H1 (cell line): ENCODE results near the gene HIBADH. TPM values are rescaled to one million over a fixed set of nuclear protein-coding genes. Genes with fewer than 3 reads are reported as not detected.

Experiments used
- CTCF ChIA-PET: fragments of 300-600 bp; sonication (Branson Sonifier 250); formaldehyde crosslinking; loops from one replicate; lab custom pipeline; 2021; ENCODE audit not compliant: partially characterized antibody; lab: Charles Lee
- POLR2A ChIA-PET: fragments of 300-600 bp; sonication (Branson Sonifier 250); formaldehyde crosslinking; loops from one replicate; lab custom pipeline; 2021; ENCODE audit warnings: inconsistent platforms; ENCODE audit not compliant: partially characterized antibody; lab: Charles Lee
- DNase-seq, 2 experiments: peaks; one replicate each; pipeline versions ENCODE4 v3.0.0 to v3.0.0-alpha.2; 2010 to 2022; ENCODE audit warnings: low spot score in 2 of 2, low read depth in 1 of 2, mixed read lengths in 1 of 2
- FAIRE-seq: peaks from 2 replicates; lab custom pipeline; 2011; peaks lifted over from hg19 to GRCh38; lab: Jason Lieb, UNC
- H2AFZ ChIP-seq: 2 replicates; pipeline ENCODE4 v1.8.1; 2012; ENCODE audit warnings: low read length, inconsistent platforms
- H2AK5ac ChIP-seq: 2 replicates; pipeline ENCODE4 v1.6.1; 2013; ENCODE audit warnings: low read depth, low read length
- H2BK120ac ChIP-seq: replicated peaks from 2 replicates; pipeline ENCODE3; 2013; ENCODE audit warnings: low read depth, low read length, inconsistent platforms
- H2BK12ac ChIP-seq: 2 replicates; pipeline ENCODE4 v1.6.1; 2013; ENCODE audit warnings: low read depth, low read length
- H2BK15ac ChIP-seq: 2 replicates; pipeline ENCODE4 v1.6.1; 2013; ENCODE audit warnings: low read length
- H2BK20ac ChIP-seq: 2 replicates; pipeline ENCODE4 v1.6.1; 2013; ENCODE audit warnings: low read length
- H2BK5ac ChIP-seq: 2 replicates; pipeline ENCODE4 v1.6.1; 2013; ENCODE audit warnings: low read depth, low read length
- H3K14ac ChIP-seq: 2 replicates; pipeline ENCODE4 v1.6.1; 2013; ENCODE audit warnings: inconsistent platforms; ENCODE audit not compliant: insufficient read length
- H3K18ac ChIP-seq: 2 replicates; pipeline ENCODE4 v1.6.1; 2013; ENCODE audit warnings: low read length; ENCODE audit errors: extremely low read depth
- H3K23ac ChIP-seq: 2 replicates; pipeline ENCODE4 v1.6.1; 2013; ENCODE audit warnings: inconsistent platforms; ENCODE audit not compliant: insufficient read length
- H3K23me2 ChIP-seq: 2 replicates; pipeline ENCODE4 v1.6.1; 2013; ENCODE audit warnings: low read depth, low read length
- H3K27ac ChIP-seq: 2 replicates; pipeline ENCODE4 v1.6.1; 2011; ENCODE audit warnings: low read depth, low read length, inconsistent platforms
- H3K27me3 ChIP-seq, 4 experiments: replicated peaks in 1 of 4; 1 replicate in 1 of 4; 2 replicates in 3 of 4; pipeline versions ENCODE4 v1.6.1 to v1.8.1; 2011 to 2013; ENCODE audit warnings: low read length in 3 of 4, mild to moderate bottlenecking in 3 of 4, inconsistent platforms in 2 of 4, mixed read lengths in 2 of 4, moderate library complexity in 1 of 4; ENCODE audit not compliant: control insufficient read depth in 3 of 4, insufficient read depth in 3 of 4; ENCODE audit errors: extremely low read depth in 1 of 4
- H3K36me3 ChIP-seq, 4 experiments: 2 replicates each; pipeline versions ENCODE4 v1.6.1 to v1.8.1; 2011 to 2013; ENCODE audit warnings: mild to moderate bottlenecking in 4 of 4, low read length in 3 of 4, moderate library complexity in 2 of 4, control low read depth in 1 of 4, inconsistent platforms in 1 of 4; ENCODE audit not compliant: insufficient read depth in 4 of 4, control insufficient read depth in 2 of 4
- H3K4ac ChIP-seq: replicated peaks from 2 replicates; pipeline ENCODE3; 2013; ENCODE audit warnings: low read length, low read depth, mixed read lengths, inconsistent platforms; ENCODE audit not compliant: insufficient read length
- H3K4me1 ChIP-seq, 4 experiments: replicated peaks in 1 of 4; 1 replicate in 1 of 4; 2 replicates in 3 of 4; pipeline versions ENCODE4 v1.6.1 to v1.8.1; 2011 to 2013; ENCODE audit warnings: low read length in 3 of 4, inconsistent platforms in 2 of 4, mixed read lengths in 1 of 4; ENCODE audit not compliant: insufficient read depth in 4 of 4, control insufficient read depth in 3 of 4
- H3K4me2 ChIP-seq, 2 experiments: 2 replicates each; pipeline versions ENCODE4 v1.6.1 to v1.8.1; 2011 to 2013; ENCODE audit warnings: low read depth in 2 of 2, low read length in 2 of 2, control low read depth in 1 of 2, inconsistent platforms in 1 of 2, mild to moderate bottlenecking in 1 of 2; ENCODE audit not compliant: insufficient read depth in 1 of 2
- H3K4me3 ChIP-seq, 4 experiments: fragments of 200-600, 300-600 bp in 1 of 4; sonication (generic), shearing (Covaris generic), sonication (Bioruptor Twin) in 1 of 4; 2 replicates each; pipeline versions ENCODE4 v1.5.1 to v1.8.1; 2011 to 2016; ENCODE audit warnings: low read length in 4 of 4, low read depth in 3 of 4, control low read depth in 2 of 4, inconsistent platforms in 2 of 4, mild to moderate bottlenecking in 2 of 4, mixed read lengths in 1 of 4, moderate library complexity in 1 of 4; ENCODE audit not compliant: insufficient read depth in 2 of 4; ENCODE audit errors: extremely low read depth in 1 of 4
- H3K56ac ChIP-seq: replicated peaks from 2 replicates; pipeline ENCODE3; 2013; ENCODE audit warnings: low read depth, mild to moderate bottlenecking, mixed read lengths, low read length, inconsistent platforms; ENCODE audit not compliant: insufficient read length
- H3K79me1 ChIP-seq: 2 replicates; pipeline ENCODE4 v1.6.1; 2013; ENCODE audit warnings: low read depth, low read length, control low read depth
- H3K79me2 ChIP-seq, 2 experiments: 2 replicates each; pipeline versions ENCODE4 v1.6.1 to v1.8.1; 2012 to 2013; ENCODE audit warnings: low read length in 2 of 2, mild to moderate bottlenecking in 2 of 2, inconsistent platforms in 1 of 2; ENCODE audit not compliant: insufficient read depth in 2 of 2, control insufficient read depth in 1 of 2
- H3K9ac ChIP-seq, 4 experiments: replicated peaks in 1 of 4; 1 replicate in 1 of 4; 2 replicates in 3 of 4; pipeline versions ENCODE4 v1.6.1 to v1.8.1; 2011 to 2013; ENCODE audit warnings: low read depth in 3 of 4, low read length in 3 of 4, control low read depth in 2 of 4, mild to moderate bottlenecking in 2 of 4, moderate library complexity in 2 of 4, inconsistent platforms in 1 of 4; ENCODE audit errors: extremely low read depth in 1 of 4
- H3K9me3 ChIP-seq, 2 experiments: 2 replicates each; pipeline versions ENCODE4 v1.6.1 to v1.8.1; 2012 to 2013; ENCODE audit warnings: mild to moderate bottlenecking in 2 of 2, moderate library complexity in 2 of 2, control low read depth in 1 of 2, inconsistent platforms in 1 of 2, low read depth in 1 of 2, low read length in 1 of 2, mixed read lengths in 1 of 2; ENCODE audit not compliant: insufficient read depth in 2 of 2
- H4K20me1 ChIP-seq, 2 experiments: replicated peaks in 1 of 2; 2 replicates each; pipeline versions ENCODE3 to v1.8.1; 2011 to 2013; ENCODE audit warnings: inconsistent platforms in 2 of 2, low read length in 2 of 2, mild to moderate bottlenecking in 1 of 2; ENCODE audit not compliant: insufficient read depth in 2 of 2, control insufficient read depth in 1 of 2
- H4K5ac ChIP-seq: 2 replicates; pipeline ENCODE4 v1.6.1; 2013; ENCODE audit warnings: low read length, low read depth, mixed read lengths, inconsistent platforms; ENCODE audit not compliant: insufficient read length
- H4K8ac ChIP-seq: 2 replicates; pipeline ENCODE4 v1.8.0; 2013; ENCODE audit warnings: mild to moderate bottlenecking, moderate library complexity, low read length, inconsistent platforms; ENCODE audit not compliant: insufficient read depth; ENCODE audit errors: extremely low read depth
- H4K91ac ChIP-seq: replicated peaks from 2 replicates; pipeline ENCODE3; 2013; ENCODE audit warnings: low read length, mixed read lengths, inconsistent platforms; ENCODE audit not compliant: insufficient read length
- WGBS, 2 experiments: shearing (Covaris generic) in 1 of 2; methylation state at CpG; one replicate each; pipeline versions ENCODE4 v1.1.6 to v1.1.7; 2013 to 2015; ENCODE audit warnings: low lambda C conversion rate in 2 of 2, mixed read lengths in 2 of 2, inconsistent platforms in 1 of 2, low coverage in 1 of 2, missing lambda C conversion rate in 1 of 2; ENCODE audit not compliant: insufficient replicate concordance in 2 of 2, insufficient coverage in 1 of 2, insufficient read length in 1 of 2; ENCODE audit errors: extremely low coverage in 1 of 2, missing lambda C conversion rate in 1 of 2; 5-methylcytosine and 5-hydroxymethylcytosine counted together
- polyA plus RNA-seq, 7 experiments: library from polyadenylated mRNA; depleted of rRNA in 3 of 7; stranded (reverse) in 5 of 7; unstranded in 2 of 7; fragments of >200 nt in 5 of 7; fragments of 200-250 nt in 2 of 7; gene quantifications; 1 replicate in 5 of 7; 2 replicates in 1 of 7; 4 replicates in 1 of 7; pipeline versions ENCODE4 v1.2.1 to v1.2.3, GENCODE V29; 2011 to 2013; ENCODE audit warnings: missing spikeins in 2 of 7, mixed read lengths in 2 of 7
- total RNA-seq: library from RNA; stranded (reverse); fragmentation: NEBNext Ultra II Directional; extraction: Animal tissue kit (Norgen Biotek cat#: 25700); gene quantifications from 2 replicates; pipeline ENCODE4 v1.2.1, GENCODE V29; 2021

HIBADH gene
- total and polyA plus RNA-seq, 2 of the 8 experiments (the other 6 are each of a cell fraction or from before 2014, with no cell fraction given) = 30.1 to 39.5 TPM

- Histone ChIP-seq H4K8ac (no peak overlapping the region), H3K4me1 (peaks cover 0 to 4% (median 0%) of the 10 kb centered on the region in 4 experiments; a peak in 1 of 7 replicates), H3K4me2 (no peak overlapping the region), H4K91ac (no peak overlapping the region), H3K4ac (no peak overlapping the region), H2AK5ac (no peak overlapping the region), H3K4me3 (no peak overlapping the region), H2BK5ac (no peak overlapping the region), H3K79me1 (no peaks in the 10 kb centered on the region; the same call in none of the 2 replicates), H2BK12ac (no peak overlapping the region), H3K27me3 (peaks cover 0 to 1% (median 0%) of the 10 kb centered on the region in 4 experiments; a peak in 1 of 7 replicates), H2BK15ac (no peak overlapping the region), H3K9ac (no peak overlapping the region), H4K20me1 (no peaks in the 10 kb centered on the region), H2BK120ac (no peak overlapping the region), H3K56ac (no peak overlapping the region), H3K27ac (no peak overlapping the region), H3K23me2 (no peaks in the 10 kb centered on the region), H3K14ac (no peak overlapping the region), H3K18ac (no peak overlapping the region), H3K9me3 (no peaks in the 10 kb centered on the region), H2AFZ (no peak overlapping the region), H3K36me3 (peaks cover 0 to 18% (median 0%) of the 10 kb centered on the region in 4 experiments; a peak in 3 of 8 replicates), H4K5ac (no peak overlapping the region), H2BK20ac (no peak overlapping the region), H3K23ac (no peak overlapping the region), H3K79me2 (0 out of 4 replicates have a peak, but pooled peaks cover 0 to 8% of the 10 kb centered on the region in 2 experiments)
- FAIRE-seq (no peak), DNase-seq (no peak)
- ChIA-PET CTCF (interaction anchor here (0.6 to 1.2 kb wide), 3 partner anchors 27 to 439 kb away, joined by 3 read pairs; partner anchors contain the start of gene HIBADH), POLR2A (interaction anchor here (0.7 kb wide), 1 partner anchor 14 kb away, joined by 3 read pairs; no protein-coding TSS in a partner anchor)
- WGBS, 2 experiments = 90% methylated on average over 3 of the region's 3 CpGs; no CpG with 5 or more reads in 1 of the 2 experiments
Observed at GRCh38 chr7:27634671-27635493, 27.8 kb downstream of the HIBADH start.
